ENCODE measurements around the gene STAT6.

Gene STAT6

DNA sequence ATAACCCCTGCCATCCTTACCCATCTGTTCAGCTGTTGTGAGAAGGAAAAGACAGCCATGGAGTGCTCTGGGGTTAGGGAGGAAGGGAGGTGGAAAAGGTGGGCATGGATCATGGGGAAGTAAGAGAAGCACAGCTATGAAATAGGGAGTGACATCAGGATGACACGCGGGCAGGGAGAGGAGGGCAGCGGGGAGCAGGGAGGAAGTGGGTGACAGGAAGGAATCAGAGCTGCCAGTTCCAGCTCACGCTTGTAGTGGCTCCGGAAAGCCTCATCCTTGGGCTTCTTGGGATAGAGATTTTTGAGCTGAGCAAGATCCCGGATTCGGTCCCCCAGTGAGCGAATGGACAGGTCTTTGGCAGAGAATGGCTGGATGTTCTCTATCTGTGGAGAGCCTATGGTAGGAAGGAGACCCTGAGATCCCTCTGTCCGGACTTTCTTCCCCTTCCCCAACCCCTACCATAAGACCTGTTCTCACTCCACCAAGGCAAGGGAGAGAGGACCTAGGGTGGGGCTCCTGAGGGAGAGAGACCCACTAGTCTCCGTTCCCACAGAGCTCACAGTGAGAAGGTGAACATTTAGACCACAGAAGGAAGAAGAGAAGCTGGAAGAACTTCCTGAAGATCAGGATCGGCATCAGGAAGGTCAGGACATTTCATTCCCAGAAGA, 12.0 kb downstream of the STAT6 start:
- no peak for DNase-seq

DNA sequence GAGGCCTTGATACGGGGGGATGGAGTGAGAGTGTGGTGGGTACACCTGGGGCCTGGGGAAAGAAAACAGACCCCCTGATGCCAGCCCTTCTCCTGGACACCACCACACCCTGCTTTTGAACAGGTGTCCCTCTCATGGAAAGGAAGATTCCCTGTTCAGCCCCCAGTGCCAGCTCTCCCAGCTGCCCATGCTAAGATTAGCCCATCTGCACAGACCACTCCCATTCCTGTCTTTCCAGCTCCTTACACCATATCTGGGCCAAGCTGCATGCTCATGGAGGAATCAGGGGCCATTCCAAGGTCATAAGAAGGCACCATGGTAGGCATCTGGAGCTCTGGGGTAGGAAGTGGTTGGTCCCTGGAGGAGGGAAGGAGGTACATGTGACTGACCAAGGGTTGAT, 12.6 kb downstream of the STAT6 start:
- no peak for DNase-seq

DNA sequence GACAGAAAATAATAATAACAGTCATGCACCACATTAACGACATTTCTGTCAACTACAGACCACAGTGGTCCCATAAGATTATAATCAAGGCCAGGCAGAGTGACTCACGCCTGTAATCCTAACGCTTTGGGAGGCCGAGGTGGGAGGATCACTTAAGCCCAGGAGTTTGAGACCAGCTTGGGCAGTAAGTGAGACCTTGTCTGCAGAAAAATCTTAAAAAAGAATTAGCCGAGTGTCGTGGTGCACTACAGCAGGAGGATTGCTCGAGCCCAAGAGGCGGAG, 13.7 kb downstream of the STAT6 start:
- no peak for DNase-seq

DNA sequence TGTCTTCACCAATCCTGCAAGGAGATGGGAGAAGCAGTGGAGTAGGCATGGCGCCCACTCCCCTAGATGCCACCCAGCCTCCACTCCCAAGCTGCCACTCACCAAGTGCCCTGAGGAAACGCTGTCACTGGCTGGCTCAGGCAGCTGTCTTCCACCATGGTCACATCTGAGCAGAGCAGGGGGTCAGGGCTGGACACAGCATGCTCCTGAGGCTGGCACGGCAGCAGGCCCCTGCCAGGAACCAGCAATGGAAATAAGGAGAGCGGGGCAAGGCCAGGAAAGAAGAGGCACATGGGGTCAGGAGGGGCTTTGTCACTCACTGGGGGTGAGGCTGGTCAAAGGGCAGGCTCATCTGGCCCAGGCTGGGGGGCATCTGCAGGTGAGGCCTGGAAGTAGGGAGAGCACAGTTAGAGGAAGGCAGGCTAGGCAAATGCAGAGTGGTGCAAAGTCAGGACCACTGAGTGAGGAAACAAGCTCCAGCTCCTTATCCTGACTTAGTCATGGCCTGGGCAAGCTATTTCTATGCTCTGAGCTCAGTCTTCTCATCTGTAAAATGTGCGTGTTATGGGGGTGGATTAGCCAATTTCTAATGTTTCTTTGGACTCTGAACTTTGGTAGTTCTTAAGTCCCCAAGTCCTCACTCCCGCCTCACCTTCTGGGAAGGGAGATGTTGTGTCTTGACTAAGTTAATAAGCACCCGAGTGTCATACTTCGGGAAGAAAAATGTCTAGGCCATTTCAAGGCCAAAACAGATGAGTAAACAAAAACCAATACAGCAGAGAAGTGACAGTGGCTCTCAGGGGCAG, 14.2 kb downstream of the STAT6 start:
- no peak for DNase-seq

DNA sequence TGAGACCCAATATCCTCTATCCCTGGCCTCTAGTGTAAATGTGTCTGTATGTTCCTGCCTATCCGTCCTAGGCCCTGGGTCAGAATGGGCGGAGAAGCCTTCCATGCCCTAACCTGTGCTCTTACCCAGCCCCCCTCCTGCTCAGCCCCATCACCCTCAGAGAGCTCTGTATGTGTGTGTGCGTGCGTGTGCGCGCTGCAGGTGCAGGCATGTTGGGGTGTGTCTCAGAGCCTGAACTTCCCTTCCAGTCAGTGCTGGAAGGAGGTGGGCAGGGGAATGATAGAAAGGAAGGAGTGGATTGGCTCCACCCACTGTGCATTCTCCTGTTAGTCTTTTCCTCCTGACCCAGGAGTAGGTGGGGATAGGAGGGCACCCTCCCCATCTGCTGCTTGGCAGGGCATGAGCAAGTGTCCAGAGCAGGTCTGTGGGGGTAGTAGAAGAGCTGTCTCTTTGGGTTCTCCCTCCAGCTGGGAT, 15.0 kb downstream of the STAT6 start:
- DNase-seq = no peak

DNA sequence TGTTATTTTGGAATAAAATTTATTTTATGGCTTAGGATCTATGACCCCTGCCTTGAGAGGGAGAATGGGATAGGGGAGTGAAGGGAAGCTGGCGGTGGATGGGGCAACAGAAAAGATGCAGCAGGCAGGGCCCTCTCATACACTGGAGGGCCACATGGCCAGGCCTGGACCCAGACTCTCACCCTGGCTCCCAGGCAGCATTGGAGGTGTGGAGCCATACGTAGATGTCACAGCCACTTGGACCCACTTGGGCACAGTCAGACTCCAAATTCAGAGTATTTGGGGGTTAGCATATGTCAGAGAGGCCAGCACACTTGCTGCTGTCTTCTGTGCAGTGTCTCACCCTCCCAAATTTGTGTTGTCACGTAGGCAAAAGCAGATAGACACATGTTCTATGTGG, 15.7 kb downstream of the STAT6 start:
- no peak for DNase-seq

DNA sequence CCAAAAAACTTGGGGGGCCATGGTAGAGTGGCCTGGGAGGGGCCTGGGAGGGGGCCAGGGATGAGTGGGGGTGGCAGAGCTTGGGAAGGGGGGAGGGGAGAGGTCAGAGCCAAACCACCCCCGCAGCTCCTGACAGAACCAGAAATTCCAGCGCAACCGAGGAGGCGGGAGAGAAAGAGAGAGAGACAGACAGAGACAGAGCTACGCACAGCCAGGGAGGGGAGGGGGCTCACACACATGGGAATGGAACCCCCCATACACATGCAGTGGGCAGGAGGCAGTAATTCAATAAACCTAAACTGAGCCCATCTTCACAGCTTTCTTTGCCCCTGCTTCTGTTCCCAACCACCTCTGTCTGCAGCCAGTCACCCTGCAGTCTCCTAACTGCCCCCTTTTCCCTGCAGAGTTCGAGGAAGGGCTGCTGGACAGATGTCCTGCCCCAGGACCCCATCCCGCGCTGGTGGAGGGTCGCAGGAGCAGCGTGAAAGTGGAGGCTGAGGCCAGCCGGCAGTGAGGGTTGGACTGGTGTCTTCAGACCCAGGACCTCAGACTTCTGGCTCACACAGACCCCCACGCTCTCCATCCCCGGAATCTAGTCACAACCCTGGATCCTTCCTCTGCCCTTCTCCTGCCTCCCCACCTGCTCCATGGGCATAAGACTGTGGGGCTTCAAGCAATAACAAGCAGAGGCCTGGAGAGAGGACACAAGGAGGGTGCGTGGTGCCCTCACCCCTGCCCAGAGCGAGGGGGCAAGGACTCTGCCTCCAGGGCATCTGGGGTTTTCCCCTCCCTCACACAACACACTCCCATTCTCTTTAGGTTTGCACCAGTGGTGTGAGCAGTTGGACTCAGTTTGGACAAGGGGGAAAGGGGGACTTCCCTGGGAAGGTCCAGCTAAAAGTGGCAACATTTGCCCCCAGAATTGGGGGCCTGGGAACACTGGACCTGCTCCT, 16.7 kb downstream of the STAT6 start:
- DNase-seq = no peak

DNA sequence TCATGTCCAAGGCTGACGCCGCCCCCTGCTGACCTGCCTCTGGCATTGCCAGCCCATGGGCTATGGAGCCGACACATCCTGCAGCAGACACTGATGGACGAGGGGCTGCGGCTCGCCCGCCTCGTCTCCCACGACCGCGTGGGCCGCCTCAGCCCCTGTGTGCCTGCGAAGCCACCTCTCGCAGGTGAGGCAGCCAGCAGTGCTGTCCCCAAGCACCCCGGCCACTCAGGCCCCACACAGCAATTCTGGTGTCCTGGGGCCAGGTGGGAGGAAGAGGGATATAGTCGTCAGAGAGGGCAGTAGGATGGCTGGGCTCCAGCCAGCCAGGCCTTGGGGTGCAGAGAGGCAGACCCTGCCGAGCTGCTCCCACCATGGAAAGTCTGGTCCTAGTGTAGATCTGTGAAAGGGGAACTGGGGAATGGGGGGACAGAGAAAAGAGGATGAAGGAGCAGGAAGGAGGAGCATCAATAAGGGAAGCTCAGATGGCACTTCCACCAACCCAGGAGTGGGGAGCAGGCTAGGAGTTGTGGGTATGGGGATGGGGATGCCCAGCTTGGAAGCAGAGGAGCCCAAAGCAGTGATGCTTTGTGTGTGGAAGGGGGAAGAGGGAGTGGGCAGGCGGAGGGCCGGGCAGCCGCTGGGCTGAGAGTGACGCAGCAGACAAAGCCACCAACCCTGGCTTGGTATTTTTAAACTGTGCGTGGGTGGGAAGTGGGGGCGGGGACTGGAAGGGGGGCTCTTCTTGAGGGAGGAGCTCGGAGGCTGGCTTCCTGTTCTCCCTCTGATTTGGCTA, 17.6 kb downstream of the STAT6 start:
- DNase-seq = peak; percentile 84

DNA sequence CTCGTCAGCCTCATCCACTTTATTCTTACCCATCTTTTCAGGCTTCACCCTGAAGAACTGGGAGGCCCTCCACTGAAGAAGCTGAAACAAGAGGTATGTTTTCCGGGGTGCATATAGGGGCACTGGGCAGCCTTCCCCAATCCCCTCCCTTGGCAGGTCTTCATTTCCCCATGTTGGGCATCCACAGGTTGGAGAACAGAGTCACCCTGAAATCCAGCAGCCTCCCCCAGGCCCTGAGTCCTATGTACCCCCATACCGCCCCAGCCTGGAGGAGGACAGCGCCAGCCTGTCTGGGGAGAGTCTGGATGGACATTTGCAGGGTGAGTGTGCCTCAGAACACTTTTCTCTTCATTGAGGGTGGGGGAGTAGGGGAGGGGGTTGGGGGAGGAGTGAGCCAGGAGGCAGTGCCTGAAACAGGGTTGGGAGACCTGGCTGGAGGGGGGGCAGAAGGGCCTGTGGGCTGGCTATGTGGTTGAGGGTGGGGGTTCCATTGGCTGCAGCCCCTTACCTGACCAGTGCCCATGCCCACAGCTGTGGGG, 18.2 kb downstream of the STAT6 start:
- no peak for DNase-seq

DNA sequence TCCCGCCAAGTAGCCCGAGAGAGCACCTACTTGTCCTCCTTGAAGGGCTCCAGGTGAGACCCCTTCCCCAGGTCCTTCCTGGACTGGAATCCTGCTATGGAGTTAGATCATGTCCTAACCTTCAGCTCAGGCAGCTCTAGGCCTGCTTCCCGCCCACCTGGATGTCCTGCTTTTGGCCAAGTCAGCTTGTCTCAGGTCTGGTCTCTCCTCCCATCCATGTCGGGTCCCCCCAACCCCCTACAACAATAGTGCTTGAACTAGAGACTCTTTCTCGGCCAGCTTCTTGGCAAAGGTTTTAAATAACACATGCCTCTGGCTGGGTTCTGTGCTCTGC, 18.7 kb downstream of the STAT6 start:
- DNase-seq = no peak

DNA sequence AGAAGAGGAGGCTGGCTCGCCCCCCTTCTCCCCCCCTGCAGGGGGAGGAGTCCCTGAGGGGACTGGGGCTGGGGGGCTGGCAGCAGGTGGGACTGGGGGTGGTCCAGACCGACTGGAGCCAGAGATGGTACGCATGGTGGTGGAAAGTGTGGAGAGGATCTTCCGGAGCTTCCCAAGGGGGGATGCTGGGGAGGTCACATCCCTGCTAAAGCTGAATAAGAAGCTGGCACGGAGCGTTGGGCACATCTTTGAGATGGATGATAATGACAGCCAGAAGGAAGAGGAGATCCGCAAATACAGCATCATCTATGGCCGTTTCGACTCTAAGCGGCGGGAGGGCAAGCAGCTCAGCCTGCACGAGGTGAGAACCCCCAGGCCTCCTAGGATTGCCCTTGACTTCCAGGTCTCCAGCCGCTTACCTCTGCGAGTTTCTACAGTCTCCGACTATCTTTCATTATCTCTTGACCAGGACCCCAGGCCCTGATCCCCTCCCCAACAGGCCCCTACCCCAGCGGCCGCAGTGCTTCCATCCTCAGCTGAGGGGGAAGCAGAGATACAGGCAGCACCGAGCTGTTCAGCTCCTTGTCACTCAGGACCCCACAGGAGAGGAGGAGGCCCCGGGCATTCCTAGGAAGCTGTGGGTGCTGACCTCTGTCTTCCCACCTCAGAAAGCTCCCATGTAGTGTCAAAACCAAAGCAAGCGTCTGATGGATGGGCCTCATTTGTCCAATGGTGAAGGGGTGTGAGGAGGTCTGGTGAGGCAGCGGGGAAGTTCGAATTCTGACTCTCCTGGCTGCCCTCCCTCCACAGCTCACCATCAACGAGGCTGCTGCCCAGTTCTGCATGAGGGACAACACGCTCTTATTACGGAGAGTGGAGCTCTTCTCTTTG, 19.3 kb downstream of the STAT6 start:
- no peak for DNase-seq

DNA sequence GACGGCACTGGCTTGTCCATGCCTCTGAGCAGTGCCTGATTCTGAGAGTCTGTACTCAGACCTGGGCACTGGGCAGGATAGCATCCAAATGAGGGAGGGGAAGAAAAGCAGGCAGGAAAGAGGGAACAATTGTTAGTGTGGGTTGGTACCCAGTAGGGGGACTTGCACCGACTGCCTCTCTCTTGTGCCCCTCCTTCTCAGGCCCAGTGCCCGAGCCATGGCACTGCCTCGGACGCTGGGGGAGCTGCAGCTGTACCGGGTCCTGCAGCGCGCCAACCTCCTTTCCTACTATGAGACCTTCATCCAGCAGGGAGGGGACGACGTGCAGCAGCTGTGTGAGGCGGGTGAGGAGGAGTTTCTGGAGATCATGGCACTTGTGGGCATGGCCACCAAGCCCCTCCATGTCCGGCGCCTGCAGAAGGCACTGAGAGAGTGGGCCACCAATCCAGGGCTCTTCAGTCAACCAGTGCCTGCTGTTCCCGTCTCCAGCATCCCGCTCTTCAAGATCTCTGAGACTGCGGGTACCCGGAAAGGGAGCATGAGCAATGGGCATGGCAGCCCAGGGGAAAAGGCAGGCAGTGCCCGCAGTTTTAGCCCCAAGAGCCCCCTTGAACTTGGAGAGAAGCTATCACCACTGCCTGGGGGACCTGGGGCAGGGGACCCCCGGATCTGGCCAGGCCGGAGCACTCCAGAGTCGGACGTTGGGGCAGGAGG, 20.1 kb downstream of the STAT6 start:
- DNase-seq = no peak

DNA sequence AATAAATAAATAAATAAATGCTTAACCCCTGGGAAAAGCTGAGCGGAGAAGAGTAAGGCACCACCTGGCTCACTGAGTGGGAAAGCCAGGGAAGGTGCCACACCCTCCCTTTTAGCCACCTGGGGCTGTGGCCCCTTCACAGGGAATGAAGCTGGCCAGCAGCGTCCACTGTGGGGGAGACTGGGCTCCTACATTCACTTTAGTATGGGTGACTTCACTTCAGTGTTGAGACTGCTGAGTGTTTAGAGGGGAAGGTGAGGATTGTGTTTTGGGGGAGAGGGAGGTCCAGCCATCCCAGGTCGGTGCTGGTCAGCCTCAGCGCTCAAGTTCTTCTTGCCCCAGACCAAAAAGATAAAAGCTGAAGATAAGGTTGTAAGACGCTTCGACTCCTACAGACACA, 20.7 kb downstream of the STAT6 start:
- DNase-seq = no peak

DNA sequence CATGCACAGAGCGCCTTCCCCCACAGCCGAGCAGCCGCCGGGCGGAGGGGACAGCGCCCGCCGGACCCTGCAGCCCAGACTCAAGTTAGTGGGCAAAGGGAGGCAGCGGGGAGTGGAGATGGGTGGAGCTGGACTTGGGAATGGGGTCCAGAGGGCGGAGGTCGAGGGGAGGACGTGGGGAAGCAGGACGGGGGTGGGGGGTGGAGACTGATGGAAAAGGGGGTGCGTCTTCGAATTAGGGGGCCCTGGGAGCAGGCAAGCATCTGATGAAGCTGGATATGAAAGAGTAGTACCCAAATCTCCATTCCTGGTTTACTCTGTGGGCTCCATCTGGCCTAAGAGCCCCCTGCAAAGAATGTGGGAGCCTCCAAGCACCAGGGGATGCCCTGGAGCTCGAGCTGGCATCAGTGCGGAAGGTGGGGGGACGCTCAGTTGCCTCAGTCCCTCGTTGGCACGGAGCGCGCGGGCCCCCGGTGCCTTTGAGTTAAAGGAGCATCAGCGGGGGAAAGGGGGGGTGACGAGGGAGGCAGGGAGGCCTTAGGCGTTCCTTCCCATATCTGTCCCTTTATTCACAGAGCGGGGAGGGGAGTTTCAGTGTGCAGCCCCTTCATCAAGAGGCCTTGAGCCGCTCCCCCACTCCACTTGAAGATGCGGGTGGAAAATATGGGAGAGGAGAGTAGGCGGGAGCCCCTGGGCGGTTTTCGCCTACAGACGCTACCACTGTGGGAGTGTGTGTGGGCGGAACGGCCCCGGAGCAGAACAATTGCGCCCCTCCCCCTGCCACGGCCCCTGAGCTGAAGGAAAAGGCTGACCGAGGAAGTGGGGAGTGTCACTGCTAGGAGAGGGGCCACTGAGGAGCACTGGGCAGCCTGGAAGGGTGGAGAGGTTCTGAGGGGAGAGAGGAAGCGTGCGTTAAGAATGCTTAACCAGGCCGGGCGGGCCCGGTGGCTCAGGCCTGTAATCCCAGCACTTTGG, 21.6 kb downstream of the STAT6 start:
- peak; percentile 67 for DNase-seq

DNA sequence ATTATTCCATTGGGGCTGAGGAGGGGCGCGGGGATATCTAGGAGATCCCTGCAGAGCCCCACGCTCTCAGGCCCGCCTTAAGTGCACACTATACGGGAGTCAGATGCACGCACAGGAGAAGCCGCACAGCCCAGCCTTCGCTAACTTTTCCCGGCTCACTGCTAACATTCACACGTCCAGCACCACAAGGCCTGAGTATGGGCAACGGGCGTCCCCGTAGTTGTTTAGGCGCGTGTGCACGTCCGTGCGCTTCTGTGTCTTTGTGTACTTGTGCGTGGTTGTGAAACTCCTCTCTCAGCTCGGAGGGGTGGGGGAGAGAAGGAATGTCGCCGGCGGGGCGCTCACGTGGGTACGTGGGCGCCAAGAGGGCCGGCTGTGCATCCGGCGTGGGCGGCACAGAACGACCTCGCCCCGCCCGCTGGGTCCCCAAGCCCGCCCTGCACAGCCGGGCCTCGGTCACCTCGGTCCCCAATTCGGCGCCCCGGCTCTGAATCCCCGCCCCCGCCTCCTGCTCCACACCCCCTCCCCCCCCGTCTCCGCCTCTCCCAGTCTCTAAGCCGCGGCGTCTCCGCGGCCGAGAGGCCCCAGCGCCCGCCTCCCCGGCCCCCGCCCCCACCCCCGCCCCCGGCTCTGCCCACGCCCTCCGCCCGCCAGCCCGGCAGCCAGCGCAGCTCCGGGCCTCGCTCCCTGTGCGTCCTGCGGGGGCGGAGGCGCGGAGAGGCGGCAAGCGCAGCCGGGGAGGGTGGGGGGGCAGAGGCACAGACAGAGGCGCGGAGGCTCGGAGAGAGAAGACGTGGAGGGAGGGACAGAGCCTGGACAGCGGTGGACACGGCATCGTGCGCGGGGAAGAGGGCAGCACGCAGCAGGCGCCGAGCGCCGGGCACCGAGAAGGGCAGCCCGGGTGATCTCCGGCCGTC, 22.6 kb downstream of the STAT6 start, which contains the start of gene NAB2:
TSS of gene NAB2 (plus strand) at position 761 of the 917 bp plus-strand sequence. CDS start 158 bp downstream, outside the sequence.
- peak; percentile 92 for DNase-seq

DNA sequence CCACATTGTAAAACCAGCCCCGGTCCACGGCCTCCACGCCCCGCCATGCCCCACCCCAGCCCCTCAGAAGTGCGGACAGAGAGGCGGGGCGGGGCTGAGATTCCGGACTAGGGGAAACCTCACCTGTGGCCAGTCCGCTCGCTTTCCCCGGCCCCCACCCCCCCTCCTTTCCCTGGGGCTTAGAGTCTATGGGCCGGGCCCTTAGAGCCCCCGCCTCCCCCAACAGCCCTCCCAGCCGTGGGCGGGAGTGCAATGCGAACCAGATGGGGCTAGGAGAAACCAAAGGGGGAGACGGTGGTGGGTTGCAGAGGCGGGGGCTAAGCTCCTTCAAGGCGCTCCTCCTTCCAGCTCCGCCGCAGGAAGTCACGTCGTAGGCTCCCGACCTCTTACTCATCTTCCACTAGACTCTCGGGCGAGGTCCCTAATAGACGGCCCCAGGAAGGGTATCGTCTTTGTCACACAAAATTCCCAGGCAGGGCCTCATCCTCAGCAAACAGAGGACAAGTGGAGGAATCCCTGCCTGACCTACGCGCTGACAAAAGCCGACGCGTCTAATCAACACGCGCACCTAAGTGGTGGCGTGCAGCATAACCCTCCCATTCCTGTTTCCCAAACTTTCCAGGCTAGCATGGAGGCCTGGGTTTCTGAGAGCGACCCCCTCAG, 23.3 kb downstream of the STAT6 start:
- DNase-seq = peak; percentile 89

DNA sequence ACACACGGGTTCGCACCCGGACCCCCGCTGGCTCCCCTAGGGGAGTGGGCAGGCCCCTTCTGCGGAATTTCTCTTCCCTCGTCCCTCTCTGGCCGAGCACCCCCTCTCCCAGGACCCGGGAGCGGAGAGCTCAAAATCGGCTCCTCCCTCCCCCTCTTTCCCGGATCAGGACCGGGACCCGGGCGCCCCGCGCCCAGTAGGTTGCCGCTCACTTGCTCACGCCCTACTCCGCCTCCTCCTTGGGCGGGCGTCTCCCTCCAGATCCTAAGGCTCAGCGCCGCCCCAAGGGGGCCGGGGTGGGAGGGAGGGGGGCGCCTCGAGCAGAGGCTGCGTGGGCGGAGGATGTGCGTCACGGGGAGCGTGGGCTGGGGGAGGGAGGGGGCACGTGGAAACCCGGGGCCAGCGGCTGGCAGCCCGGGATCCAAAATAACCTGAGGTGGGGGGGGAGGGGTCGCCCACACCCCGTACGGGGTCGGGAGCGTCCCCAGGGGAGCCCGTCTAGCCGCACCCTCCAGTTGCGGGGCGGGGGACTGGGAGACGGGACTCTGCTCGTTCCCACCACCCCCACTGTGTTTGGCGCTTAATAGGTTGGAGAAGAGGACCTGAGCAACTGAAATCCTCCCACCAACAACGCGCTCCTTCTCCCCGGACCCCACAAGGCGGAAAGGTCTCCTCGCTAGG, 24.0 kb downstream of the STAT6 start:
- DNase-seq = peak; percentile 98

All from activated CD8-positive, alpha-beta memory T cell treated with anti-CD3 and anti-CD28 coated beads, Interleukin-2, amount 50 U/mL, for 4 hours (primary cell).